ENCODE results near the gene CPEB1. TPM values are rescaled to one million over a fixed set of nuclear protein-coding genes. Genes with fewer than 3 reads are reported as not detected.

CPEB1 gene
- total RNA-seq, 2 experiments from 2014 or later = 1.2 to 1.6 TPM

- Mint-ChIP-seq H3K27me3 (peaks cover 9% of the 10 kb centered on the region), H3K4me1 (ENCODE audit: low read depth) (no peaks in the 10 kb centered on the region), H3K4me3 (no peak overlapping the region), H3K36me3 (ENCODE audit: low read depth) (no peaks in the 10 kb centered on the region), H3K9me3 (no peaks in the 10 kb centered on the region), H3K27ac (no peak overlapping the region)
- ATAC-seq = no peak
- TF ChIP-seq CTCF (IDR thresholded peaks at IDR 0.05) = no peak
- DNase-seq = no peak
- intact Hi-C loops (cut with micrococcal nuclease) = no loop called here
- CTCF ChIA-PET = no interaction called here
- POLR2A ChIA-PET = interaction anchor here (1.0 kb wide), 1 partner anchor 120 kb away, joined by 3 read pairs; the partner anchor contains the start of gene RPS17
Observed at GRCh38 chr15:82660378-82660777, 13.2 kb upstream of the CPEB1 start.

- DNase-seq (no peak), ATAC-seq (no peak)
- Mint-ChIP-seq H3K27ac (no peak overlapping the region), H3K4me1 (ENCODE audit: low read depth) (peaks cover under 1% of the 10 kb centered on the region), H3K36me3 (ENCODE audit: low read depth) (no peaks in the 10 kb centered on the region), H3K9me3 (no peaks in the 10 kb centered on the region), H3K4me3 (no peak overlapping the region), H3K27me3 (peaks cover 3% of the 10 kb centered on the region)
- POLR2A ChIA-PET = no interaction called here
- TF ChIP-seq CTCF (IDR thresholded peaks at IDR 0.05) = no peak
- CTCF ChIA-PET = no interaction called here
- intact Hi-C loops (cut with micrococcal nuclease) = no loop called here
Observed at GRCh38 chr15:82656641-82657266, 9.6 kb upstream of the CPEB1 start.

GRCh38 chr15:82655606-82656005 lies 8.4 kb upstream of the CPEB1 start:
- peaks cover 3% of the 10 kb centered on the region for H3K27me3 Mint-ChIP-seq
- intact Hi-C loops (cut with micrococcal nuclease) = no loop called here
- peaks cover 2% of the 10 kb centered on the region for H3K4me1 Mint-ChIP-seq (ENCODE audit: low read depth)
- ChIA-PET CTCF (no interaction called here), POLR2A (no interaction called here)
- no peak overlapping the region for H3K27ac Mint-ChIP-seq
- H3K4me3 Mint-ChIP-seq = no peak overlapping the region
- DNase-seq (no peak), ATAC-seq (no peak)
- H3K9me3 Mint-ChIP-seq = no peaks in the 10 kb centered on the region
- H3K36me3 Mint-ChIP-seq (ENCODE audit: low read depth) = no peaks in the 10 kb centered on the region
- no peak for TF ChIP-seq CTCF (IDR thresholded peaks at IDR 0.05)

- POLR2A ChIA-PET = no interaction called here
- no peaks in the 10 kb centered on the region for H3K36me3 Mint-ChIP-seq (ENCODE audit: low read depth)
- intact Hi-C loops (cut with micrococcal nuclease) = no loop called here
- H3K27ac Mint-ChIP-seq = no peak overlapping the region
- no peak for TF ChIP-seq CTCF (IDR thresholded peaks at IDR 0.05)
- no peak for DNase-seq
- H3K27me3 Mint-ChIP-seq = peaks cover 7% of the 10 kb centered on the region
- CTCF ChIA-PET = interaction anchor here (1.0 kb wide), 1 partner anchor 196 kb away, joined by 3 read pairs; no protein-coding TSS in a partner anchor
- H3K9me3 Mint-ChIP-seq = no peaks in the 10 kb centered on the region
- ATAC-seq = no peak
- no peak overlapping the region for H3K4me3 Mint-ChIP-seq
- H3K4me1 Mint-ChIP-seq (ENCODE audit: low read depth) = peaks cover 2% of the 10 kb centered on the region
Observed at GRCh38 chr15:82653483-82654168, 6.5 kb upstream of the CPEB1 start.

GRCh38 chr15:82651708-82652107 lies 4.5 kb upstream of the CPEB1 start:
- Mint-ChIP-seq H3K27ac (no peak overlapping the region), H3K36me3 (ENCODE audit: low read depth) (no peaks in the 10 kb centered on the region), H3K4me1 (ENCODE audit: low read depth) (peaks cover 2% of the 10 kb centered on the region), H3K9me3 (no peaks in the 10 kb centered on the region), H3K4me3 (no peak overlapping the region), H3K27me3 (peaks cover 14% of the 10 kb centered on the region)
- ATAC-seq (no peak), DNase-seq (no peak)
- intact Hi-C loops (cut with micrococcal nuclease) = no loop called here
- no peak for TF ChIP-seq CTCF (IDR thresholded peaks at IDR 0.05)
- ChIA-PET CTCF (no interaction called here), POLR2A (interaction anchor here (0.6 kb wide), 1 partner anchor 341 kb away, joined by 3 read pairs; no protein-coding TSS in a partner anchor)

All from activated CD8-positive, alpha-beta T cell treated with anti-CD3 and anti-CD28 coated beads for 36 hours (primary cell).